H1 (cell line): ENCODE data around the gene DPM3. TPM values are rescaled to one million over a fixed set of nuclear protein-coding genes. Genes with fewer than 3 reads are reported as not detected.

Experiments
- CTCF ChIA-PET: fragments of 300-600 bp; sonication (Branson Sonifier 250); formaldehyde crosslinking; loops from one replicate; lab custom pipeline; 2021; ENCODE audit not compliant: partially characterized antibody; lab: Charles Lee
- POLR2A ChIA-PET: fragments of 300-600 bp; sonication (Branson Sonifier 250); formaldehyde crosslinking; loops from one replicate; lab custom pipeline; 2021; ENCODE audit warnings: inconsistent platforms; ENCODE audit not compliant: partially characterized antibody; lab: Charles Lee
- DNase-seq, 2 experiments: peaks; one replicate each; pipeline versions ENCODE4 v3.0.0 to v3.0.0-alpha.2; 2010 to 2022; ENCODE audit warnings: low spot score in 2 of 2, low read depth in 1 of 2, mixed read lengths in 1 of 2
- FAIRE-seq: peaks from 2 replicates; lab custom pipeline; 2011; peaks lifted over from hg19 to GRCh38; lab: Jason Lieb, UNC
- H2AFZ ChIP-seq: 2 replicates; pipeline ENCODE4 v1.8.1; 2012; ENCODE audit warnings: low read length, inconsistent platforms
- H2AK5ac ChIP-seq: 2 replicates; pipeline ENCODE4 v1.6.1; 2013; ENCODE audit warnings: low read depth, low read length
- H2BK120ac ChIP-seq: replicated peaks from 2 replicates; pipeline ENCODE3; 2013; ENCODE audit warnings: low read depth, low read length, inconsistent platforms
- H2BK12ac ChIP-seq: 2 replicates; pipeline ENCODE4 v1.6.1; 2013; ENCODE audit warnings: low read depth, low read length
- H2BK15ac ChIP-seq: 2 replicates; pipeline ENCODE4 v1.6.1; 2013; ENCODE audit warnings: low read length
- H2BK20ac ChIP-seq: 2 replicates; pipeline ENCODE4 v1.6.1; 2013; ENCODE audit warnings: low read length
- H2BK5ac ChIP-seq: 2 replicates; pipeline ENCODE4 v1.6.1; 2013; ENCODE audit warnings: low read depth, low read length
- H3K14ac ChIP-seq: 2 replicates; pipeline ENCODE4 v1.6.1; 2013; ENCODE audit warnings: inconsistent platforms; ENCODE audit not compliant: insufficient read length
- H3K18ac ChIP-seq: 2 replicates; pipeline ENCODE4 v1.6.1; 2013; ENCODE audit warnings: low read length; ENCODE audit errors: extremely low read depth
- H3K23ac ChIP-seq: 2 replicates; pipeline ENCODE4 v1.6.1; 2013; ENCODE audit warnings: inconsistent platforms; ENCODE audit not compliant: insufficient read length
- H3K23me2 ChIP-seq: 2 replicates; pipeline ENCODE4 v1.6.1; 2013; ENCODE audit warnings: low read depth, low read length
- H3K27ac ChIP-seq: 2 replicates; pipeline ENCODE4 v1.6.1; 2011; ENCODE audit warnings: low read depth, low read length, inconsistent platforms
- H3K27me3 ChIP-seq, 4 experiments: replicated peaks in 1 of 4; 1 replicate in 1 of 4; 2 replicates in 3 of 4; pipeline versions ENCODE4 v1.6.1 to v1.8.1; 2011 to 2013; ENCODE audit warnings: low read length in 3 of 4, mild to moderate bottlenecking in 3 of 4, inconsistent platforms in 2 of 4, mixed read lengths in 2 of 4, moderate library complexity in 1 of 4; ENCODE audit not compliant: control insufficient read depth in 3 of 4, insufficient read depth in 3 of 4; ENCODE audit errors: extremely low read depth in 1 of 4
- H3K36me3 ChIP-seq, 4 experiments: 2 replicates each; pipeline versions ENCODE4 v1.6.1 to v1.8.1; 2011 to 2013; ENCODE audit warnings: mild to moderate bottlenecking in 4 of 4, low read length in 3 of 4, moderate library complexity in 2 of 4, control low read depth in 1 of 4, inconsistent platforms in 1 of 4; ENCODE audit not compliant: insufficient read depth in 4 of 4, control insufficient read depth in 2 of 4
- H3K4ac ChIP-seq: replicated peaks from 2 replicates; pipeline ENCODE3; 2013; ENCODE audit warnings: low read length, low read depth, mixed read lengths, inconsistent platforms; ENCODE audit not compliant: insufficient read length
- H3K4me1 ChIP-seq, 4 experiments: replicated peaks in 1 of 4; 1 replicate in 1 of 4; 2 replicates in 3 of 4; pipeline versions ENCODE4 v1.6.1 to v1.8.1; 2011 to 2013; ENCODE audit warnings: low read length in 3 of 4, inconsistent platforms in 2 of 4, mixed read lengths in 1 of 4; ENCODE audit not compliant: insufficient read depth in 4 of 4, control insufficient read depth in 3 of 4
- H3K4me2 ChIP-seq, 2 experiments: 2 replicates each; pipeline versions ENCODE4 v1.6.1 to v1.8.1; 2011 to 2013; ENCODE audit warnings: low read depth in 2 of 2, low read length in 2 of 2, control low read depth in 1 of 2, inconsistent platforms in 1 of 2, mild to moderate bottlenecking in 1 of 2; ENCODE audit not compliant: insufficient read depth in 1 of 2
- H3K4me3 ChIP-seq, 4 experiments: fragments of 200-600, 300-600 bp in 1 of 4; sonication (generic), shearing (Covaris generic), sonication (Bioruptor Twin) in 1 of 4; 2 replicates each; pipeline versions ENCODE4 v1.5.1 to v1.8.1; 2011 to 2016; ENCODE audit warnings: low read length in 4 of 4, low read depth in 3 of 4, control low read depth in 2 of 4, inconsistent platforms in 2 of 4, mild to moderate bottlenecking in 2 of 4, mixed read lengths in 1 of 4, moderate library complexity in 1 of 4; ENCODE audit not compliant: insufficient read depth in 2 of 4; ENCODE audit errors: extremely low read depth in 1 of 4
- H3K56ac ChIP-seq: replicated peaks from 2 replicates; pipeline ENCODE3; 2013; ENCODE audit warnings: low read depth, mild to moderate bottlenecking, mixed read lengths, low read length, inconsistent platforms; ENCODE audit not compliant: insufficient read length
- H3K79me1 ChIP-seq: 2 replicates; pipeline ENCODE4 v1.6.1; 2013; ENCODE audit warnings: low read depth, low read length, control low read depth
- H3K79me2 ChIP-seq, 2 experiments: 2 replicates each; pipeline versions ENCODE4 v1.6.1 to v1.8.1; 2012 to 2013; ENCODE audit warnings: low read length in 2 of 2, mild to moderate bottlenecking in 2 of 2, inconsistent platforms in 1 of 2; ENCODE audit not compliant: insufficient read depth in 2 of 2, control insufficient read depth in 1 of 2
- H3K9ac ChIP-seq, 4 experiments: replicated peaks in 1 of 4; 1 replicate in 1 of 4; 2 replicates in 3 of 4; pipeline versions ENCODE4 v1.6.1 to v1.8.1; 2011 to 2013; ENCODE audit warnings: low read depth in 3 of 4, low read length in 3 of 4, control low read depth in 2 of 4, mild to moderate bottlenecking in 2 of 4, moderate library complexity in 2 of 4, inconsistent platforms in 1 of 4; ENCODE audit errors: extremely low read depth in 1 of 4
- H3K9me3 ChIP-seq, 2 experiments: 2 replicates each; pipeline versions ENCODE4 v1.6.1 to v1.8.1; 2012 to 2013; ENCODE audit warnings: mild to moderate bottlenecking in 2 of 2, moderate library complexity in 2 of 2, control low read depth in 1 of 2, inconsistent platforms in 1 of 2, low read depth in 1 of 2, low read length in 1 of 2, mixed read lengths in 1 of 2; ENCODE audit not compliant: insufficient read depth in 2 of 2
- H4K20me1 ChIP-seq, 2 experiments: replicated peaks in 1 of 2; 2 replicates each; pipeline versions ENCODE3 to v1.8.1; 2011 to 2013; ENCODE audit warnings: inconsistent platforms in 2 of 2, low read length in 2 of 2, mild to moderate bottlenecking in 1 of 2; ENCODE audit not compliant: insufficient read depth in 2 of 2, control insufficient read depth in 1 of 2
- H4K5ac ChIP-seq: 2 replicates; pipeline ENCODE4 v1.6.1; 2013; ENCODE audit warnings: low read length, low read depth, mixed read lengths, inconsistent platforms; ENCODE audit not compliant: insufficient read length
- H4K8ac ChIP-seq: 2 replicates; pipeline ENCODE4 v1.8.0; 2013; ENCODE audit warnings: mild to moderate bottlenecking, moderate library complexity, low read length, inconsistent platforms; ENCODE audit not compliant: insufficient read depth; ENCODE audit errors: extremely low read depth
- H4K91ac ChIP-seq: replicated peaks from 2 replicates; pipeline ENCODE3; 2013; ENCODE audit warnings: low read length, mixed read lengths, inconsistent platforms; ENCODE audit not compliant: insufficient read length
- BRCA1 ChIP-seq: IDR thresholded peaks from 2 replicates; pipeline ENCODE4 v1.6.1; 2012; ENCODE audit warnings: low read depth, low read length, improper control_type of control experiment
- CHD2 ChIP-seq: IDR thresholded peaks from 2 replicates; pipeline ENCODE4 v1.6.1; 2012; ENCODE audit warnings: low read length, improper control_type of control experiment
- GABPA ChIP-seq: IDR thresholded peaks from 2 replicates; pipeline ENCODE4 v1.6.1; 2011; ENCODE audit warnings: mild to moderate bottlenecking, low read length, moderate library complexity, borderline replicate concordance; ENCODE audit not compliant: insufficient read depth
- JUND ChIP-seq: IDR thresholded peaks from 2 replicates; pipeline ENCODE4 v1.6.1; 2011; ENCODE audit warnings: mild to moderate bottlenecking, improper control_type of control experiment, low read length
- KDM5A ChIP-seq: fragments of 200-600 bp; IDR thresholded peaks from 2 replicates; pipeline ENCODE4 v1.7.1; 2012; ENCODE audit warnings: mild to moderate bottlenecking, low read length, inconsistent platforms, mixed read lengths
- RFX5 ChIP-seq: IDR thresholded peaks from 2 replicates; pipeline ENCODE4 v1.6.1; 2011; ENCODE audit warnings: low read depth, low read length, improper control_type of control experiment, borderline replicate concordance
- RXRA ChIP-seq: IDR thresholded peaks from 2 replicates; pipeline ENCODE4 v1.6.1; 2011; ENCODE audit warnings: low read depth, mild to moderate bottlenecking, low read length, moderate library complexity; ENCODE audit not compliant: insufficient read depth
- TCF12 ChIP-seq: IDR thresholded peaks from 2 replicates; pipeline ENCODE4 v1.6.1; 2011; ENCODE audit warnings: low read depth, mild to moderate bottlenecking, low read length
- WGBS, 2 experiments: shearing (Covaris generic) in 1 of 2; methylation state at CpG; one replicate each; pipeline versions ENCODE4 v1.1.6 to v1.1.7; 2013 to 2015; ENCODE audit warnings: low lambda C conversion rate in 2 of 2, mixed read lengths in 2 of 2, inconsistent platforms in 1 of 2, low coverage in 1 of 2, missing lambda C conversion rate in 1 of 2; ENCODE audit not compliant: insufficient replicate concordance in 2 of 2, insufficient coverage in 1 of 2, insufficient read length in 1 of 2; ENCODE audit errors: extremely low coverage in 1 of 2, missing lambda C conversion rate in 1 of 2; 5-methylcytosine and 5-hydroxymethylcytosine counted together
- long read RNA-seq, 2 experiments: library from RNA in 1 of 2; library from capped mRNA in 1 of 2; stranded (forward); transcript quantifications; one replicate each; pipeline ENCODE4 v2.0.0, GENCODE V29; 2021; ENCODE audit warnings: inconsistent platforms in 1 of 2
- polyA minus RNA-seq, 3 experiments: library from RNA; depleted of rRNA, polyadenylated mRNA; stranded (reverse); fragments of >200 nt; gene quantifications; 1 replicate in 2 of 3; 2 replicates in 1 of 3; pipeline ENCODE4 v1.2.3, GENCODE V29; 2011
- polyA plus RNA-seq, 7 experiments: library from polyadenylated mRNA; depleted of rRNA in 3 of 7; stranded (reverse) in 5 of 7; unstranded in 2 of 7; fragments of >200 nt in 5 of 7; fragments of 200-250 nt in 2 of 7; gene quantifications; 1 replicate in 5 of 7; 2 replicates in 1 of 7; 4 replicates in 1 of 7; pipeline versions ENCODE4 v1.2.1 to v1.2.3, GENCODE V29; 2011 to 2013; ENCODE audit warnings: missing spikeins in 2 of 7, mixed read lengths in 2 of 7
- total RNA-seq: library from RNA; stranded (reverse); fragmentation: NEBNext Ultra II Directional; extraction: Animal tissue kit (Norgen Biotek cat#: 25700); gene quantifications from 2 replicates; pipeline ENCODE4 v1.2.1, GENCODE V29; 2021

DPM3 gene
- total RNA-seq (44.8 and 49.3 TPM in 2 replicates), polyA plus RNA-seq (2011; rRNA removed) (227 and 349 TPM in 2 replicates), polyA minus RNA-seq (2011; rRNA and poly(A)+ RNA removed) (6.9 and 13.7 TPM in 2 replicates)
- 166 TPM for polyA plus RNA-seq (2011; cell fraction: cytosol; rRNA removed)
- polyA plus RNA-seq (2011; cell fraction: nucleus; rRNA removed) = 111 TPM
- polyA plus RNA-seq (2012, experiment 1 of 2) = 30.1 to 106 TPM (median 79.5 TPM) in 4 replicates
- polyA plus RNA-seq (2012, experiment 2 of 2) = 141 TPM
- polyA plus RNA-seq (2013, experiment 1 of 2) = 184 TPM
- 217 TPM for polyA plus RNA-seq (2013, experiment 2 of 2)
- 6.6 TPM for polyA minus RNA-seq (2011; cell fraction: cytosol; rRNA and poly(A)+ RNA removed)
- 11.4 TPM for polyA minus RNA-seq (2011; cell fraction: nucleus; rRNA and poly(A)+ RNA removed)
- long read RNA-seq, experiment 1, transcript DPM3-202 (1 exons, 517 nt) = minor isoform, 6 of 23 reads
- long read RNA-seq, experiment 1, transcript DPM3-203 (2 exons, 409 nt) = major isoform, 14 of 23 reads
- long read RNA-seq, experiment 1, partial matches to known transcripts = 0 of 23 reads
- long read RNA-seq, experiment 1, other reads (novel, unspliced or antisense) = 1 of 23 reads
- long read RNA-seq, experiment 2, partial matches to known transcripts = 0 of 1 reads
- long read RNA-seq, experiment 2, other reads (novel, unspliced or antisense) = 0 of 1 reads

GRCh38 chr1:155139895-155140629 is at the start of gene DPM3:
Gene DPM3 (minus strand): TSS chr1:155140531. CDS start chr1:155140240, 291 bp downstream.
- Histone ChIP-seq H2BK5ac (peak within 1 kb of the TSS; percentile 80), H4K8ac (peak within 1 kb of the TSS; percentile 88), H3K4ac (peak within 1 kb of the TSS; percentile 50), H3K79me2 (peaks cover 0 to 2% of the 10 kb centered on the region in 2 experiments; a peak in 1 of 4 replicates), H3K4me1 (peaks cover 0 to 8% (median 7%) of the 10 kb centered on the region in 4 experiments; a peak in 4 of 7 replicates), H4K5ac (peak within 1 kb of the TSS; percentile 68), H3K27ac (peak within 1 kb of the TSS; percentile 28; the same call in 1 of the 2 replicates), H3K4me3 (peak within 1 kb of the TSS; percentile 70 to 96 (median 92)), H3K23ac (no peak within 1 kb of the TSS), H2AK5ac (no peak within 1 kb of the TSS; the same call in 1 of the 2 replicates), H2BK20ac (no peak within 1 kb of the TSS), H3K36me3 (no peaks in the 10 kb centered on the region; a peak in 1 of 8 replicates), H3K27me3 (no peaks in the 10 kb centered on the region), H2BK15ac (0 out of 2 replicates have a peak within 1 kb of the TSS, but pooled peaks have one; percentile 61), H2BK120ac (no peak within 1 kb of the TSS), H4K20me1 (no peaks in the 10 kb centered on the region), H3K18ac (peak within 1 kb of the TSS; percentile 48; the same call in 1 of the 2 replicates), H3K4me2 (peak within 1 kb of the TSS; percentile 72 to 89), H4K91ac (peak within 1 kb of the TSS; percentile 67), H3K23me2 (peaks cover 10% of the 10 kb centered on the region; the same call in 1 of the 2 replicates), H3K9me3 (no peaks in the 10 kb centered on the region), H2AFZ (peak within 1 kb of the TSS; percentile 91), H3K79me1 (no peaks in the 10 kb centered on the region; the same call in 1 of the 2 replicates), H3K9ac (peak within 1 kb of the TSS; percentile 60 to 73 (median 67); a peak in 6 of 7 replicates), H3K56ac (peak within 1 kb of the TSS; percentile 36), H3K14ac (no peak within 1 kb of the TSS), H2BK12ac (no peak within 1 kb of the TSS; the same call in 1 of the 2 replicates)
- DNase-seq = peak in 1 of 2 experiments; percentile 90
- FAIRE-seq = no peak
- ChIA-PET POLR2A (interaction anchor here (0.9 to 1.0 kb wide), 2 partner anchors 9 to 33 kb away, joined by 4 to 8 read pairs; partner anchors contain the start of gene KRTCAP2), CTCF (interaction anchor here (0.5 to 14.2 kb wide), 3 partner anchors 30 to 232 kb away, joined by 4 to 187 read pairs (median 4); partner anchors contain the start of genes KRTCAP2 and TRIM46)
- WGBS, 2 experiments = 3% methylated on average over 42 of the region's 42 CpGs; no CpG with 5 or more reads in 1 of the 2 experiments
- no peak for TF ChIP-seq RFX5
- no peak for TF ChIP-seq CHD2
- TF ChIP-seq JUND = no peak
- TF ChIP-seq GABPA = peak; percentile 99
- no peak for TF ChIP-seq RXRA
- no peak for TF ChIP-seq TCF12
- peak; percentile 66; the same call in 1 of the 2 replicates for TF ChIP-seq KDM5A
- TF ChIP-seq BRCA1 = no peak
